Stimulated activated CD4-positive, alpha-beta T cell treated with anti-CD3 and anti-CD28 coated beads, Interleukin-4, amount 100 ng/mL, for 24 hours (primary cell): ENCODE data around the gene GSS.
"Not testable (repeated sequence)": the region's sequence is repeated elsewhere in the genome, so short reads cannot be mapped to it uniquely, and the experiment has no call there.

ENCODE experiments used
- DNase-seq: peaks from one replicate; pipeline ENCODE4 v3.0.0-alpha.2; 2020

GSS gene

GRCh38 chr20:34896086-34896621 lies 59.5 kb downstream of the GSS start:
- DNase-seq: no peak

- DNase-seq: no peak
Observed at GRCh38 chr20:34895465-34895864, 60.1 kb downstream of the GSS start.

DNA sequence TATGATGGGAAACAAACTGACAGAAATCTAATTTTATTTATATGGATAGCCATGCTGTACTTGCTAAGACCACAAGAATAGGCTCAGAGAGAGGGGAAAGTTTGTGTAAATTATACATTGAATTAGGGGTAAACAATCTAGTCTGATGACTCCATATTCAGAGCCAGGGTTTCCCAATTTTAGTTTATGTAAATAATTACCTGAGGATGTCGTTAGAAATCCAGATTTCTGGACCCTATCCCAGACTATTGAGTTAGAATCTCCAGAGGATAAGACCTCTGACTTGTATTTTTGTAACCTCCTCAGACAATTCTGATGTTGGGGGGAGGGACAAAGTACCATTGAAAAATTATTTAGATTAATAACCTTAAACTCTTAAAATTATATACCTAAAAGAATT lies 60.9 kb downstream of the GSS start:
- no peak for DNase-seq

DNA sequence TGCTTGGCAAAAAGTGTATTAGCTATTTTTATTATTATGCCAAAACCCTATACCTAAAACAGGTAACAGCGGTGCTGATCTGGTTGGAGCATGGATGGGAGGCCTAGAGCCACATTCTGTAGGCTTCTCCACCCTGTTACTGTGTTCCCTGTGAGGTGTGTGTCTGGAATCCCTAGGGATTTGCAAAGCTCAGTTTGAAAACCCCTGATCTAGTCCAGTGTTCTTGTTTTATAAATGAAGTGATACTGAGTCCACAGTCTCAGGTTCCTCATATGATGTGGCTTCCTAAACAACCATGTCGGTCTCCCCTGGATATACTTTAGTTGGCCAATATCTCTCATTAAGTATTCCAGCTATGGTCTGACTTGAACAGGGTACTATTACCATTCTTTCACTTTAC lies 62.9 kb downstream of the GSS start:
- DNase-seq: no peak

- DNase-seq: peak; percentile 41
Observed at GRCh38 chr20:34891166-34892062, 64.2 kb downstream of the GSS start.

DNA sequence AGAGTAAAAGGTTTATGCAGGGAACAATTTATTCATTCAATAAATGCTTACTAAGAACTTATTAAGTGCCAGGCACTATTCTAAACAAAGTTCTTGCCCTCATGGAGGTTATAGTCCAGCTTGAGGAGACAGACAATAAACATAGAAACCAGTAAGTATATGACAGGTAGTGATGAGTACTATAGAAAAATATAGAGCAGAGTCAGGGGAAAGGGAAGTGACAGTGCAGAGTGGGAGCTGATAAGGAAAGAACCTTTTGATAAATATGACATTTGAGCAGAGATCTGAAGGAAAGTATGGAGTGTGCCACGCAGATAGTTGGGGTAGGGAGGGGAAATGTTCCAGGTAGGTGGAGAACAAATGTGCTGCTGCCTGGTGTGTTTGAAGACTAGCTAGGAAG lies 67.1 kb downstream of the GSS start:
- no peak for DNase-seq

DNA sequence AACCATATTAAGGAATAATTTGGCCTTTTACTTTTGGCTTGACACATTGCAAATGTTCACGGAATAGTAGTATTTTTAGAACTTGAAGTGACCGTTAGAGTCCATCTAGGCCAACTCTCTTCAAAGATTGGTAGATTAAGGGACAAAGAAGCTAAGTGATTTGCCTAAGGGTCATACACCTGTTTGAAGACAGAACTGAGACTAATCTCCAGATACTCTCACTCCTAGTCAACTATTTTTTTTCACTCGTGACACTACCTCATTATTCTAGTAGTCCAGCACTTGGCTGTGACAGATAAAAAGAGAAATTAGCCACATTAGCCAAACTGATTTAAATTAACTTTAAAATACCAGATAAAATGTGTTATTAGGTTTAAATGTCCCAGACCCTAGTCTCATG lies 68.6 kb downstream of the GSS start:
- DNase-seq: no peak

- no peak for DNase-seq
Observed at GRCh38 chr20:34886122-34886521, 69.5 kb downstream of the GSS start.

- no peak for DNase-seq
Observed at GRCh38 chr20:34884260-34884659, 71.3 kb downstream of the GSS start.

GRCh38 chr20:34883809-34884208 lies 71.8 kb downstream of the GSS start:
- no peak for DNase-seq

DNA sequence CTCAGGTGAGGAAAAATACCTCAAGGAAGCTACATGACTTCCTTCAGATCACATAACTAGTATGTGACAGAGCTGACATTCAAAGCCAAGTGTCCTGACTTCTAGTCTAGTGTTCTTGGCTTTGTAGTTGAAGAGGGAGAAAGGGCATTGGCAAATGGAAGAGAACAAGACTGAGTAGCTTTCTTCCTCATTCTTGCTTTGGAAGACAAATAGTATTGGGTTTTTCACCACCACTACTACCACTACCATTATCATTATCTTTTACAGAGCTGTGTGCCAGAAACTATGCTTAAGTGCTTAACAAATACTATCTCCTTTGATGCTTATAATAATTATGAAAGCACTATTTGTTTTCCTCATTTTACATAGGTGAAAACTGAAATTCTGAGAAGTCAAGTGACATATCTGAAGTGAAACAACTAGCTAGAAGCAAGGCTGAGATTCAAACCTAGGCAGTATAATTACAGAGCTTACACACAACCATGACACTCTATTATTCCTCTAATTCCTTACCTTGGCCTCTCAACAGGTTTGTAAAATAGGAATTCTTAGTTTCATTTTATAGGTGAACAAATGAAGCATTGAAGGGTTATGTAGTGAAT lies 72.4 kb downstream of the GSS start:
- no peak for DNase-seq

- DNase-seq: no peak
Observed at GRCh38 chr20:34881689-34882088, 73.9 kb downstream of the GSS start.

GRCh38 chr20:34880971-34881370 lies 74.6 kb downstream of the GSS start:
- not testable (repeated sequence) for DNase-seq

DNA sequence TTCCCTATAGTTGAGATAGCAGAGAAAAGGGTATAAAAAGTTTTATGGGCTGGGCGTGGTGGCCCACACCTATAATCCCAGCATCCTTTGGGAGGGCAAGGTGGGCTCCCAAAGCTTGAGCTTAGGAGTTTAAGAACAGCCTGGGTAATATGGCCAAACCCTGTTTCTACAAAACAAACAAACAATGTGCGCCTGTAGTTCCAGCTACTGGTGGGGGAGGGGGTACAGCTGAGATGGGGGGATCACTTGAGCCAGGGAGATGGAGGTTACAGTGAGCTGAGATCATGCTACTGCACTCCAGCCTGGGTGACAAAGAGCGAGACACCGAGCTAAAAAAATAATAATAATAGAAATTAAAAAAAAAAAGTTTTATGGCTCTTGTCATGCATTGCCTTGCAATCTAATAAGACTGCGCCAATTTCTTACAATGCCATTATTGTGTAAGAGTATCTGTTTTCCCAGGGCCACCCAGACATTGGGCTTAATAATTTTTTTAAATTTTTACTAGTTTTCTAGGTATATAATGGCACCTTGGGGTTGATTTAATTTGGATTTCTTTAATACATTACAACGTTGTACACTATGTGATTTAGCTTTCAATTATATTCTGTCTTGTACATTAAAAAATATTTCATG lies 75.3 kb downstream of the GSS start:
- DNase-seq: no peak
